GM12864 (cell line): ENCODE results near the gene PCDHGC5.

Experiments used
- DNase-seq: peaks from one replicate; pipeline ENCODE4 v3.0.0-alpha.2; 2011; ENCODE audit warnings: low read depth
- H3K4me3 ChIP-seq: 2 replicates; pipeline ENCODE4 v1.5.1; 2011; ENCODE audit warnings: mild to moderate bottlenecking, low read depth, low read length, control low read depth
- CTCF ChIP-seq: IDR thresholded peaks from 2 replicates; pipeline ENCODE4 v1.5.1; 2011; ENCODE audit warnings: low read depth, mild to moderate bottlenecking, moderate library complexity, low read length, control low read depth, inconsistent platforms; ENCODE audit errors: missing control alignments

PCDHGC5 gene

GRCh38 chr5:141529873-141530272 is 41.0 kb downstream of the PCDHGC5 start:
- DNase-seq: no peak
- no peak for TF ChIP-seq CTCF
- no peak overlapping the region for H3K4me3 ChIP-seq

DNA sequence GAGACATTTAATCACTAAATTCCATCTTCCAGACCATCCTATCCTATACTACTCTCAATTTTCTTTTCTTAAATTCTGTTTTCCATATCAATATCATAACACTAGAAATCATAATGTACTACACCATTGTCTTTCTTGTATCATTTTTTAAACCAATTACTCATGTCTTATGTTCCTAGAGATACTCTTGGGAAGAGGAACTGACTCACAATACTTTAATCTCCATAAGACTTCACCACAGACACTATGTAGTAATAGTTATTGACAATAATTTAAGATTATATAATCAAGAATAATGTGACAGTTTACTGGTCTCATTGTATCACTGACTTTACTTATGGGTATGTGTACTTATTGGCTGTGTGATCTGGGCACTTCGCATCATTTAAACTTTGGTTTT is 43.8 kb downstream of the PCDHGC5 start:
- no peak for TF ChIP-seq CTCF
- no peak overlapping the region for H3K4me3 ChIP-seq
- no peak for DNase-seq

DNA sequence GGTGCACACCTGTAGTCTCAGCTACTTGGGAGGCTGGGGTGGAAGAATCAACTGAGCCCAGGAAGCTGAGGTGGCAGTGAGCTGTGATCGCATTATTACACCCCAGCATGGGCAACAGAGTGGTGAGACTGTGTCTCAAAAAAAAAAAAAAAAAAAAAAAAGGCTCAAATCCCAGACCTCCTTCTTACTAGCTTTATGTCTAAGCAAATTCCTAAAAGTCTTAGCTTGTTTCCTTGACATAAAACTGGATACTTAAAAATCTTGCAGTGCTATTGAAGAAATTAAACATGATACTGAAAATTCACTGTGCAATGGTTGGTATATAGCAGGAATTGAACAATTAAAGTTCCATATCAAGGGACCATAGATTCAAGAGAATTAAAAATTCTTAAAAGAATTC is 45.0 kb downstream of the PCDHGC5 start:
- DNase-seq: no peak
- no peak overlapping the region for H3K4me3 ChIP-seq
- no peak for TF ChIP-seq CTCF

- no peak for TF ChIP-seq CTCF
- no peak for DNase-seq
- no peak overlapping the region for H3K4me3 ChIP-seq
Observed at GRCh38 chr5:141534492-141535213, 45.8 kb downstream of the PCDHGC5 start.
